ENCODE measurements around the gene CCDC28A.

CCDC28A gene

DNA sequence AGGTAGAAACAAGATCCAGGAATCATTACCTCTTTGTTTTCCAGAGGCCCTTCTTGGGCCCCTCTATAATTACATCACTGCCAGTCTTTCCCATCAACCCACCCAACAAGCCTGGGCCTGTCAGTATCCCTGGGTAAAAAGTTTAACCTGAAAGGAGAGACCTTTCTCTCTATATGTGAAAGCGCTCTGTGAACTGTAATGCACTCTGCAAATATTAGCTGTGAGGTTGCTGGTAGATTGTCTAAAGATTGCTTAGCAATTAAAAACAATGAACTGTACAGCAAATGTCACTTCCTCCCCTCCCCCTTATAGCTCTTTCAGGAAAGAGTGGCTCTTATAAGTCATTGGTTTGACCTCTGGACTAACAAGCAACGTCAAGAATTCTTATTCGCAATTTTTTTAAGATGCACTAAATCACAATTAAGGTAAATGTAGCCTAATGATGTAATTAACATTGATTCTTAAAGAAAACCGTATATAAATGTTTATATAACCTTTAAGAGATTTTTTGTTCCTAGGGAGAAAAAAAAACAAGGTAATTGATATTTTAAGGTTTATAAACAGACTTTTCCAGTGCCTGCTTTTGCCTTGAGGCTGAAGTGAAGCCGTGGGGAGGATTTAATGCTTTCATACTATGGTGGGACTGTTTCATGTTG, 40.7 kb downstream of the CCDC28A start:
- TF ChIP-seq YY1 (IDR thresholded peaks at IDR 0.05; ENCODE audit: low read depth) (no peak), CREB1 (IDR thresholded peaks at IDR 0.05; ENCODE audit: low read depth) (no peak), TCF12 (IDR thresholded peaks at IDR 0.05; ENCODE audit: low read depth) (no peak), EP300 (IDR thresholded peaks at IDR 0.05; ENCODE audit: borderline replicate concordance) (no peak), CEBPB (IDR thresholded peaks at IDR 0.05) (no peak), ZBTB7A (IDR thresholded peaks at IDR 0.05; ENCODE audit: low read depth) (no peak)
- TF ChIP-seq, protein P1, sequence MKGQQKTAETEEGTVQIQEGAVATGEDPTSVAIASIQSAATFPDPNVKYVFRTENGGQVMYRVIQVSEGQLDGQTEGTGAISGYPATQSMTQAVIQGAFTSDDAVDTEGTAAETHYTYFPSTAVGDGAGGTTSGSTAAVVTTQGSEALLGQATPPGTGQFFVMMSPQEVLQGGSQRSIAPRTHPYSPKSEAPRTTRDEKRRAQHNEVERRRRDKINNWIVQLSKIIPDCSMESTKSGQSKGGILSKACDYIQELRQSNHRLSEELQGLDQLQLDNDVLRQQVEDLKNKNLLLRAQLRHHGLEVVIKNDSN (IDR thresholded peaks at IDR 0.05), result no peak
- TF ChIP-seq, protein P2, sequence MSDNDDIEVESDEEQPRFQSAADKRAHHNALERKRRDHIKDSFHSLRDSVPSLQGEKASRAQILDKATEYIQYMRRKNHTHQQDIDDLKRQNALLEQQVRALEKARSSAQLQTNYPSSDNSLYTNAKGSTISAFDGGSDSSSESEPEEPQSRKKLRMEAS (IDR thresholded peaks at IDR 0.05), result no peak
- TF ChIP-seq, protein P3, sequence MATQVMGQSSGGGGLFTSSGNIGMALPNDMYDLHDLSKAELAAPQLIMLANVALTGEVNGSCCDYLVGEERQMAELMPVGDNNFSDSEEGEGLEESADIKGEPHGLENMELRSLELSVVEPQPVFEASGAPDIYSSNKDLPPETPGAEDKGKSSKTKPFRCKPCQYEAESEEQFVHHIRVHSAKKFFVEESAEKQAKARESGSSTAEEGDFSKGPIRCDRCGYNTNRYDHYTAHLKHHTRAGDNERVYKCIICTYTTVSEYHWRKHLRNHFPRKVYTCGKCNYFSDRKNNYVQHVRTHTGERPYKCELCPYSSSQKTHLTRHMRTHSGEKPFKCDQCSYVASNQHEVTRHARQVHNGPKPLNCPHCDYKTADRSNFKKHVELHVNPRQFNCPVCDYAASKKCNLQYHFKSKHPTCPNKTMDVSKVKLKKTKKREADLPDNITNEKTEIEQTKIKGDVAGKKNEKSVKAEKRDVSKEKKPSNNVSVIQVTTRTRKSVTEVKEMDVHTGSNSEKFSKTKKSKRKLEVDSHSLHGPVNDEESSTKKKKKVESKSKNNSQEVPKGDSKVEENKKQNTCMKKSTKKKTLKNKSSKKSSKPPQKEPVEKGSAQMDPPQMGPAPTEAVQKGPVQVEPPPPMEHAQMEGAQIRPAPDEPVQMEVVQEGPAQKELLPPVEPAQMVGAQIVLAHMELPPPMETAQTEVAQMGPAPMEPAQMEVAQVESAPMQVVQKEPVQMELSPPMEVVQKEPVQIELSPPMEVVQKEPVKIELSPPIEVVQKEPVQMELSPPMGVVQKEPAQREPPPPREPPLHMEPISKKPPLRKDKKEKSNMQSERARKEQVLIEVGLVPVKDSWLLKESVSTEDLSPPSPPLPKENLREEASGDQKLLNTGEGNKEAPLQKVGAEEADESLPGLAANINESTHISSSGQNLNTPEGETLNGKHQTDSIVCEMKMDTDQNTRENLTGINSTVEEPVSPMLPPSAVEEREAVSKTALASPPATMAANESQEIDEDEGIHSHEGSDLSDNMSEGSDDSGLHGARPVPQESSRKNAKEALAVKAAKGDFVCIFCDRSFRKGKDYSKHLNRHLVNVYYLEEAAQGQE (IDR thresholded peaks at IDR 0.05; ENCODE audit: low read depth), result no peak

DNA sequence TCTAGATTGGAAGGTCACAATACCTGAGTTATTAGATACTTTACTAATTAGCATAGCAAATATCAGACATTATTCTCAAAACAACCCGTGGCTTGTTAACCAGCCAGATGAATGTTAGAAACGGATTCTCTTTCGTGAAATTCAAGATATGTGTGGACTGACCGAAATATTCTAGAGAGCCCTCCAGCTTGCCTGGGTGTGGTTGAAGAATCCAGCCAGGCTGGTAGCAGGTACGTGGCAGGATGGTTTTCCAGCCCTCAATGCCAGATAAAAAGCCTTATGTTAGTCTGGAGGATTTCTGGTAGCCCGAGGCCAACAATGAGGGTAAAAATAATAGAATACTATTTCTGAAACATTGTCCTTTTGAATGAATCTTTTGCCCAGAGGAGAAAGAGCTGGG, 41.7 kb downstream of the CCDC28A start:
- no peak for TF ChIP-seq RAD21 (IDR thresholded peaks at IDR 0.05; ENCODE audit: low read depth)
- TF ChIP-seq YY1 (IDR thresholded peaks at IDR 0.05; ENCODE audit: low read depth), result no peak
- no peak for TF ChIP-seq TEAD4 (IDR thresholded peaks at IDR 0.05)
- TF ChIP-seq EP300 (IDR thresholded peaks at IDR 0.05; ENCODE audit: borderline replicate concordance), result no peak
- no peak for TF ChIP-seq EGR1 (IDR thresholded peaks at IDR 0.05)
- no peak for TF ChIP-seq TCF12 (IDR thresholded peaks at IDR 0.05; ENCODE audit: low read depth)
- TF ChIP-seq NFIC (IDR thresholded peaks at IDR 0.05), result no peak
- TF ChIP-seq, protein P1 (IDR thresholded peaks at IDR 0.05), result no peak
- TF ChIP-seq, protein P3 (IDR thresholded peaks at IDR 0.05; ENCODE audit: low read depth), result no peak
- no peak for TF ChIP-seq CREB1 (IDR thresholded peaks at IDR 0.05; ENCODE audit: low read depth)
- TF ChIP-seq, protein P2 (IDR thresholded peaks at IDR 0.05), result no peak
- no peak for TF ChIP-seq ZBTB7A (IDR thresholded peaks at IDR 0.05; ENCODE audit: low read depth)
- TF ChIP-seq CEBPB (IDR thresholded peaks at IDR 0.05), result no peak

DNA sequence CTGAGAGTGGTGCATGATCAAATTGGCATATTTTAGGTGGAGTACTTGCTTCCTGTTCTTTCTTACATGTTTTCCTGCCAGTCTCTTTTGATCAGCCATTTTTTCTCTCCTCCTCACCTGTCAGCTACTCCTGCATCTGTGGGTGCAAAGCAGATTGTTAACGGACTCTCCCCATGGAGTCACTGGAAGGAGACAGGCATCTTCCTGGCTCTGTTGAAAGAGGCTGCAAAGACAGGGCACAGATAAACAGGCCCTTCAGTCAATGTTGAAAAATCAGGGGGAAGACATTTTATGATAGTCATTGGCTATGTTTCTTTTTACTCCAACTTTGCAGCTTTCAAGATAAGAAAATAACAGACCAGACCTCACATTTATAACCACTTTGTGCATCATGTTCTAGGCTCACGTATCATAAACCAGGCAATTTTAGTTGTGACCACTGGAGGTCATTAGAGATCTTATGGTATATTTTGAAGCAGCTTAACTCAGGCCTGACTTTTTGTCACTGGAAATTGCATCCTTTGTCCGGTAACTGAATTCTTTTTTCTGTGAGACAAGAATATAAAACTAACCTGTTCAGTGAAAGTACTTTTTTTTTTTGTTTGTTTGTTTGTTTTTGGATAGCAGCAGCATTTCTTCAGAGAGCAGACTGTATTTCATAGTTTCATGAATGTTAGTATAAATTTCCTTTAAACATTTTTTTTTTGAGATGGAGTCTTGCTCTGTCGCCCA, 42.4 kb downstream of the CCDC28A start:
- TF ChIP-seq RAD21 (IDR thresholded peaks at IDR 0.05; ENCODE audit: low read depth) (peak; percentile 86), NFIC (IDR thresholded peaks at IDR 0.05) (no peak)

DNA sequence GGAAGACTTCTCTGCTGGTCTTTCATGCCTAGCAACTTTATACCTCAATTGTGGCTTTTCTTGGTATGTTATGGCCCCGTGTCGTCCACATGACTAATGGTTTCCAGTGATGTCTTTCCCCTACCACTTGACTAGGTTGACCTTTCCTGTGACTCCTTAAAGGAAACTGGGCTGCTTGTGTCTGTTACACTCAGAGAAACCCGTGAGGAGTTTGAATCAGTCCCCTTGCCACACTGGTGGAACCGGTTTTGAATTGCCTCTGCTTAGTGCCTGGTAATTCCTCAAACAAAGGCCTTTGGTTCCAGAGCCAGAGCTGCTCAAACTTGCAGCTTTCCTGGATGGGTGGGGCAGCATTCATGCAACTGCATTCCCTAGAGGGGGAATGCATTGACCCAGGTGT, 44.2 kb downstream of the CCDC28A start:
- TF ChIP-seq TAF1 (IDR thresholded peaks at IDR 0.05; ENCODE audit: low read depth) (peak; percentile 38; the same call in 1 of the 2 replicates), RAD21 (IDR thresholded peaks at IDR 0.05; ENCODE audit: low read depth) (peak; percentile 28), EGR1 (IDR thresholded peaks at IDR 0.05) (no peak), FOXM1 (IDR thresholded peaks at IDR 0.05; ENCODE audit: borderline replicate concordance, low read depth) (peak; percentile 92), ZBTB7A (IDR thresholded peaks at IDR 0.05; ENCODE audit: low read depth) (no peak), YY1 (IDR thresholded peaks at IDR 0.05; ENCODE audit: low read depth) (peak; percentile 62; the same call in 1 of the 2 replicates), TEAD4 (IDR thresholded peaks at IDR 0.05) (peak; percentile 82), CREB1 (IDR thresholded peaks at IDR 0.05; ENCODE audit: low read depth) (no peak), CEBPB (IDR thresholded peaks at IDR 0.05) (peak; percentile 60; the same call in 1 of the 2 replicates), EP300 (IDR thresholded peaks at IDR 0.05; ENCODE audit: borderline replicate concordance) (peak; percentile 93), TCF12 (IDR thresholded peaks at IDR 0.05; ENCODE audit: low read depth) (peak; percentile 95), NFIC (IDR thresholded peaks at IDR 0.05) (peak; percentile 82)
- TF ChIP-seq, protein P3 (IDR thresholded peaks at IDR 0.05; ENCODE audit: low read depth), result no peak
- TF ChIP-seq, protein P2 (IDR thresholded peaks at IDR 0.05), result peak; percentile 69
- TF ChIP-seq, protein P1 (IDR thresholded peaks at IDR 0.05), result peak; percentile 65; the same call in 1 of the 2 replicates
